ENCODE measurements around the gene CENPO. TPM values are rescaled to one million over a fixed set of nuclear protein-coding genes. Genes with fewer than 3 reads are reported as not detected.

CENPO gene
- polyA plus RNA-seq, 2 of the 4 experiments (the other 2 are of a cell fraction) = 49.6 to 62.0 TPM

DNA sequence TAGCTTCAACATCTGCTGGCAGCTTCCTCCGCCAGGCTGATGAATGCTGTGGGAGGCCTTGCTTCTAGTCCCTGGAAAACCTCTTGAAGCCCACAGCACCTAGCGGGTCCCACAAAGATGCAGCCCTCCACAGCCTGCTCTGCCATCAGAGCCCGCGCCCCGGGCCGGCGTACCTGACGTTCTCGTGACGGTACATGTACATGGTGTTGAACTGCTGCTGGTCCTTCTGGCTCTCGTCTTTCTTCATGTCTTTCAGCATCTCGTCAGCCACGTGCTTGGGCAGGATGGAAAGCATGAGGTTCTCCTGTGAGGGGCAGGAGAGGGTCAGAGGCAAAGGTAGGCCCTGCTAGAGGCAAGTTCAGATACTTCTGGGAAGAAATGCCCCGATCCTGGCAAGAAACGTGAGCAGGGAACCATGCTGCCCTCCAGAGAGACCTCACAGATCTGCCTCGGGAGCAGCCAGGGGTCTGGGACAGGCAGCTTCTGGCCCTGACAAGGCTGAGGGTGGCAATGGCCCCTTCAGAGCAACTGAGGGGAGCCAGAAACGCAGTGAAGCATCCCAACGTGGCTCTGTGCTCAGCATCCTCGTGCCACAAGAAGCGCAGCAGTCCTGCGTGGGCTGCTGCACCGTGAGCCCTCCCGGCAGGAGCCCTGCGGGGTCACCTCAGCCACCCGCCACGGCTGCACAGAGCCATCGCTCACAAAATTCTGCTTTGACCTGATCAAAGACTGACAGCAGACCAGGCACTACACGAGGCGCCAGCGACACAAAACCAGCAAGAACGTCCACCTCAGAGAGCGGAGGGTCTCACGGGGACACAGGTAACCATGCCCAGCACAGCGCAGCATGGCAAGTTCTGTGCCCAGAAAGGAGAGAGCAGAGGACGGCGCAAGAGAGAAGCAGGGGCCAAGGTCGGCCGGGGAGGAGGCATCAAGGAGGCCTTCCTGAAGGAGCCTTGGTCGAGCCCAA, 49.1 kb downstream of the CENPO start:
- Histone ChIP-seq H3K4me3 (no peak overlapping the region), H3K4me1 (no peaks in the 10 kb centered on the region), H3K27ac (no peak overlapping the region), H3K9me3 (no peaks in the 10 kb centered on the region; the same call in 2 of the 3 replicates), H3K4me2 (no peak overlapping the region)
- no peak for FAIRE-seq
- TF ChIP-seq ZC3H11A (IDR thresholded peaks at IDR 0.05) = no peak
- TF ChIP-seq TFCP2L1 (CRISPR knock-in tag; IDR thresholded peaks at IDR 0.05) = no peak
- TF ChIP-seq, protein P1, sequence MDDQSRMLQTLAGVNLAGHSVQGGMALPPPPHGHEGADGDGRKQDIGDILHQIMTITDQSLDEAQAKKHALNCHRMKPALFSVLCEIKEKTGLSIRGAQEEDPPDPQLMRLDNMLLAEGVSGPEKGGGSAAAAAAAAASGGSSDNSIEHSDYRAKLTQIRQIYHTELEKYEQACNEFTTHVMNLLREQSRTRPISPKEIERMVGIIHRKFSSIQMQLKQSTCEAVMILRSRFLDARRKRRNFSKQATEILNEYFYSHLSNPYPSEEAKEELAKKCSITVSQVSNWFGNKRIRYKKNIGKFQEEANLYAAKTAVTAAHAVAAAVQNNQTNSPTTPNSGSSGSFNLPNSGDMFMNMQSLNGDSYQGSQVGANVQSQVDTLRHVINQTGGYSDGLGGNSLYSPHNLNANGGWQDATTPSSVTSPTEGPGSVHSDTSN (IDR thresholded peaks at IDR 0.05) = no peak
- no peak for TF ChIP-seq HOXB13 (CRISPR knock-in tag; IDR thresholded peaks at IDR 0.05; ENCODE audit: low read depth)
- no peak for DNase-seq (ENCODE audit: low read depth in 1 of 2, low spot score in 1 of 2)
- no peak for ATAC-seq
- 90% methylated on average over 36 of the region's 39 CpGs for WGBS (ENCODE audit: missing lambda C conversion rate)
- ChIA-PET CTCF (interaction anchor here (0.5 to 4.2 kb wide), 3 partner anchors 14 to 318 kb away, joined by 3 to 25 read pairs (median 8); no protein-coding TSS in a partner anchor), POLR2A (no interaction called here)

DNA sequence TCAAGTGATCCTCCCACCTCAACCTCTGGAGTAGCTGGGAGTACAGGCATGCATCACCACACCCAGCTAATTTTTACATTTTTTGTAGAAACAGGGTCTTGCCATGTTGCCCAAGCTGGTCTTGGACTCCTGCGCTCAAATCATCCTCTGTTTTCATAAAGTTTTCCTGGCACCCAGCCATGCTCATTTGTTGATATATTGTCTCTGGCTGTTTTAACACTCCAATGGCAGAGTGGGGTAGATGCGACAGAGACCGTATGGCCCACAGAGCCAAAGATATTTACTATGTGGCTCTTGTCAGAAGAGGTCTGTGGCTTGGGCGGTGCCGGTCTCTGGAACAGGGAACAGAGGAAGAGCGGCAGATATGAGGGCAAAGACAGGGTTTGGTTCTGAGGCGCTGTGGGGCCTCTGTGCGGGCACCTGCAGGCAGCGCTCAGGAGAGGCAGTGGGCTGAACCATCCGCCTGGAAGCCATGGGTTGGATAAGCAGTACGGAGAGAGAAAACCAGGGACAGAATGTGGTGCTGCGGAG, 50.2 kb downstream of the CENPO start:
- Histone ChIP-seq H3K27ac (no peak overlapping the region), H3K4me1 (no peaks in the 10 kb centered on the region), H3K4me3 (no peak overlapping the region), H3K4me2 (no peak overlapping the region), H3K9me3 (no peaks in the 10 kb centered on the region; the same call in 2 of the 3 replicates)
- FAIRE-seq (no peak), DNase-seq (ENCODE audit: low read depth in 1 of 2, low spot score in 1 of 2) (no peak), ATAC-seq (no peak)
- CTCF ChIA-PET = interaction anchor here (1.3 to 2.0 kb wide), 2 partner anchors 16 to 52 kb away, joined by 3 to 8 read pairs; no protein-coding TSS in a partner anchor
- POLR2A ChIA-PET = no interaction called here
- WGBS (ENCODE audit: missing lambda C conversion rate) = 94% methylated on average over 12 of the region's 12 CpGs
- TF ChIP-seq, protein P2, sequence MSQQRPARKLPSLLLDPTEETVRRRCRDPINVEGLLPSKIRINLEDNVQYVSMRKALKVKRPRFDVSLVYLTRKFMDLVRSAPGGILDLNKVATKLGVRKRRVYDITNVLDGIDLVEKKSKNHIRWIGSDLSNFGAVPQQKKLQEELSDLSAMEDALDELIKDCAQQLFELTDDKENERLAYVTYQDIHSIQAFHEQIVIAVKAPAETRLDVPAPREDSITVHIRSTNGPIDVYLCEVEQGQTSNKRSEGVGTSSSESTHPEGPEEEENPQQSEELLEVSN (IDR thresholded peaks at IDR 0.05; ENCODE audit: borderline replicate concordance, low read depth) = no peak

DNA sequence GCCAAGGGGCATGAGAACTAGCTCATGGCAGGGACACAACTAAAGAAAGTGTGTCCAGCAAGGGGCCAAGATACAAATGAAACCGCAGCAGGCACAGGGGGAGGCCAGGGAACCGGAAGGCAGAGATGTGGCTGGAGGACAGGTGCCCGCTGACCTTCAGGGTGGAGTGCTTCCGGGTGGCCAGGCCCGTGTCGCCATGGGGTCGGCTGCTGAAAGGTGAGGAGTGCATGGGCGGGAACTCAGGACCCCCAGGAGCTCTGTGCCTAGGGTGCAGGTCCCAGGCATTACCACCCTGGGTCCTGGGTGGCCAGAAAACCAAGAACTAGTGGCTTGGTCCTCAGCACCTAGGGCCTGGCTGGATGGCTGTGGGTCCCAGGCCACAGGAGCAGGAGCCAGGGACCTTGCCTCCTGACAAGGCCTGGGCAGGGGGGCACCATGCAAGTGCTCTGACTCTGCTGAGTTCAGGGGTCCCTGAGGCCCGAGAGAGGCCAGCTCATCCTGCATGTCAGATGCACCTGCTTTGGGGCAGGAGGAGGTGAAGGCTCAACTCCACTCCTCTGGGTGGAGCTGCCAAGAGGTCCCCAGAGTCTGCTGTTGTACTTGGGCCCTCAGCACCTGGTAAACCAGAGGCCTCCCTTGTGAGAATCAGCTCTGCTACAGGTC, 50.9 kb downstream of the CENPO start:
- CTCF ChIA-PET = interaction anchor here (0.6 to 2.0 kb wide), 3 partner anchors 17 to 435 kb away, joined by 3 to 8 read pairs (median 3); no protein-coding TSS in a partner anchor

DNA sequence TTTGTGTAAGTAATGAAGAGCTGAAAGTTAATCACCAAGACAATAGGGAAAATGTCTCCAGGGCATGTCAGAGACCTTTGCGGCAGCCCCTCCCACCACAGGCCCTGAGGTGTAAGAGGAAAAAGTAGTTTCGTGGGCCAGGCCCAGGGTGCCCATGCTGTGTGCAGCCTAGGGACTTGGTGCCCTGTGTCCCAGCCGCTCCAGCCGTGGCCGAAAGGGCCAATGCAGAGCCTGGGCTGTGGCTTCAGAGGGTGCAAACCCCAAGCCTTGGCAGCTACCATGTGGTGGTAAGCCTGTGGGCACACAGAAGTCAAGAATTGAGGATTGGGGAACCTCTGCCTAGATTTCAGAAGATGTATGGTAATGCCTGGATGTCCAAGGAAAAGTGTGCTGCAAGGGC, 52.5 kb downstream of the CENPO start:
- TF ChIP-seq TP53 (CRISPR knock-in tag; IDR thresholded peaks at IDR 0.05) = no peak
- no peak for TF ChIP-seq NR3C1 (IDR thresholded peaks at IDR 0.05)
- TF ChIP-seq HEYL (CRISPR knock-in tag; IDR thresholded peaks at IDR 0.05) = no peak
- no peak for TF ChIP-seq FOSB (CRISPR knock-in tag; IDR thresholded peaks at IDR 0.05)
- TF ChIP-seq CHD4 (IDR thresholded peaks at IDR 0.05; ENCODE audit: borderline replicate concordance) = no peak
- TF ChIP-seq EP300 (IDR thresholded peaks at IDR 0.05) = no peak
- TF ChIP-seq, protein P3, sequence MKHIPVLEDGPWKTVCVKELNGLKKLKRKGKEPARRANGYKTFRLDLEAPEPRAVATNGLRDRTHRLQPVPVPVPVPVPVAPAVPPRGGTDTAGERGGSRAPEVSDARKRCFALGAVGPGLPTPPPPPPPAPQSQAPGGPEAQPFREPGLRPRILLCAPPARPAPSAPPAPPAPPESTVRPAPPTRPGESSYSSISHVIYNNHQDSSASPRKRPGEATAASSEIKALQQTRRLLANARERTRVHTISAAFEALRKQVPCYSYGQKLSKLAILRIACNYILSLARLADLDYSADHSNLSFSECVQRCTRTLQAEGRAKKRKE (CRISPR knock-in tag; IDR thresholded peaks at IDR 0.05; ENCODE audit: low read depth) = no peak
- TF ChIP-seq POLR2A (IDR thresholded peaks at IDR 0.05; ENCODE audit: low read length) = no peak
- no peak for TF ChIP-seq FOXS1 (CRISPR knock-in tag; IDR thresholded peaks at IDR 0.05)
- no peak for TF ChIP-seq GATA3 (IDR thresholded peaks at IDR 0.05; ENCODE audit: borderline replicate concordance)
- no peak overlapping the region for H3K4me3 ChIP-seq
- no peak overlapping the region for H3K27ac ChIP-seq
- ChIA-PET POLR2A (no interaction called here), CTCF (interaction anchor here (0.7 to 2.6 kb wide), 4 partner anchors 11 to 834 kb away, joined by 3 to 13 read pairs (median 4); no protein-coding TSS in a partner anchor)
- H3K4me1 ChIP-seq = no peaks in the 10 kb centered on the region
- H3K4me2 ChIP-seq = no peak overlapping the region
- no peak for ATAC-seq
- DNase-seq (ENCODE audit: low read depth in 1 of 2, low spot score in 1 of 2) = no peak
- WGBS (ENCODE audit: missing lambda C conversion rate) = 85% methylated on average over 5 of the region's 5 CpGs
- FAIRE-seq = no peak
- peaks cover 4% of the 10 kb centered on the region; the same call in 1 of the 3 replicates for H3K9me3 ChIP-seq

More for the DNA sequence above, 50.9 kb downstream of the CENPO start:
- no peaks in the 10 kb centered on the region for H3K4me1 ChIP-seq
- 94% methylated on average over 9 of the region's 9 CpGs for WGBS (ENCODE audit: missing lambda C conversion rate)
- POLR2A ChIA-PET = no interaction called here
- peaks cover 4% of the 10 kb centered on the region; the same call in 1 of the 3 replicates for H3K9me3 ChIP-seq
- DNase-seq (ENCODE audit: low read depth in 1 of 2, low spot score in 1 of 2) (no peak), FAIRE-seq (no peak), ATAC-seq (no peak)
- H3K27ac ChIP-seq = no peak overlapping the region
- TF ChIP-seq GATA3 (IDR thresholded peaks at IDR 0.05; ENCODE audit: borderline replicate concordance) = no peak
- no peak for TF ChIP-seq NFE2L2 (conservative IDR thresholded peaks at IDR 0.05; ENCODE audit: low read length)
- TF ChIP-seq CHD2 (IDR thresholded peaks at IDR 0.05; ENCODE audit: low read length, partially characterized antibody) = no peak
- TF ChIP-seq JUN (IDR thresholded peaks at IDR 0.05) = no peak
- TF ChIP-seq, protein P4, sequence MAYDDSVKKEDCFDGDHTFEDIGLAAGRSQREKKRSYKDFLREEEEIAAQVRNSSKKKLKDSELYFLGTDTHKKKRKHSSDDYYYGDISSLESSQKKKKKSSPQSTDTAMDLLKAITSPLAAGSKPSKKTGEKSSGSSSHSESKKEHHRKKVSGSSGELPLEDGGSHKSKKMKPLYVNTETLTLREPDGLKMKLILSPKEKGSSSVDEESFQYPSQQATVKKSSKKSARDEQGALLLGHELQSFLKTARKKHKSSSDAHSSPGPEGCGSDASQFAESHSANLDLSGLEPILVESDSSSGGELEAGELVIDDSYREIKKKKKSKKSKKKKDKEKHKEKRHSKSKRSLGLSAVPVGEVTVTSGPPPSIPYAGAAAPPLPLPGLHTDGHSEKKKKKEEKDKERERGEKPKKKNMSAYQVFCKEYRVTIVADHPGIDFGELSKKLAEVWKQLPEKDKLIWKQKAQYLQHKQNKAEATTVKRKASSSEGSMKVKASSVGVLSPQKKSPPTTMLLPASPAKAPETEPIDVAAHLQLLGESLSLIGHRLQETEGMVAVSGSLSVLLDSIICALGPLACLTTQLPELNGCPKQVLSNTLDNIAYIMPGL (CRISPR knock-in tag; IDR thresholded peaks at IDR 0.05; ENCODE audit: borderline replicate concordance) = no peak
- TF ChIP-seq ZFP36 (IDR thresholded peaks at IDR 0.05; ENCODE audit: borderline replicate concordance, partially characterized antibody) = no peak
- TF ChIP-seq PHF8 (IDR thresholded peaks at IDR 0.05; ENCODE audit: borderline replicate concordance, low read depth) = no peak
- no peak for TF ChIP-seq TFCP2L1 (CRISPR knock-in tag; IDR thresholded peaks at IDR 0.05)
- TF ChIP-seq ZSCAN20 (CRISPR knock-in tag; IDR thresholded peaks at IDR 0.05) = no peak
- TF ChIP-seq CEBPB (IDR thresholded peaks at IDR 0.05) = no peak
- no peak for TF ChIP-seq FOXS1 (CRISPR knock-in tag; IDR thresholded peaks at IDR 0.05)
- no peak overlapping the region for H3K4me2 ChIP-seq
- H3K4me3 ChIP-seq = no peak overlapping the region
